SK-N-SH treated with all-trans-retinoic acid at 6 μM for 48 hours (cell line): Measurements from ENCODE around the gene CHIA.

Experiments
- ATAC-seq: fragments of 200-7000 bp; cut with Tn5 transposase; 3 replicates; pipeline ENCODE4 v1.9.1; 2020; ENCODE audit warnings: mild to moderate bottlenecking, moderate library complexity
- ARNTL ChIP-seq: fragments of 450-650 bp; formaldehyde crosslinking; IDR thresholded peaks from 2 replicates; pipeline ENCODE4 v1.5.0; 2020; ENCODE audit warnings: low read depth, mild to moderate bottlenecking, moderate library complexity, borderline replicate concordance
- BACH2 ChIP-seq: fragments of 250-450 bp; sonication (Bioruptor Pico); IDR thresholded peaks from 2 replicates; pipeline ENCODE4 v1.9.0; 2021; ENCODE audit warnings: mild to moderate bottlenecking, borderline replicate concordance
- CREB5 ChIP-seq: fragments of 250-450 bp; sonication (Bioruptor Pico); IDR thresholded peaks from 2 replicates; pipeline ENCODE4 v1.5.1; 2020; ENCODE audit warnings: low read depth, mild to moderate bottlenecking, moderate library complexity
- CSDC2 ChIP-seq: fragments of 250-450 bp; sonication (Bioruptor Pico); IDR thresholded peaks from 2 replicates; pipeline ENCODE4 v1.5.0; 2020; ENCODE audit warnings: mild to moderate bottlenecking, moderate library complexity
- ESRRG ChIP-seq: fragments of 250-450 bp; sonication (Bioruptor Pico); IDR thresholded peaks from 2 replicates; pipeline ENCODE4 v1.6.1; 2021; ENCODE audit warnings: mild to moderate bottlenecking
- GLIS3 ChIP-seq: fragments of 250-450 bp; sonication (Bioruptor Pico); IDR thresholded peaks from 2 replicates; pipeline ENCODE4 v1.5.0; 2020; ENCODE audit warnings: mild to moderate bottlenecking, moderate library complexity
- ISL1 ChIP-seq: fragments of 250-450 bp; sonication (Bioruptor Pico); IDR thresholded peaks from 2 replicates; pipeline ENCODE4 v2.1.2; 2022; ENCODE audit warnings: mild to moderate bottlenecking, moderate library complexity
- OSR1 ChIP-seq: fragments of 250-450 bp; sonication (Bioruptor Pico); IDR thresholded peaks from 2 replicates; pipeline ENCODE4 v1.8.0; 2022; ENCODE audit warnings: moderate library complexity, mild to moderate bottlenecking, inconsistent platforms
- PATZ1 ChIP-seq: fragments of 250-450 bp; sonication (Bioruptor Pico); IDR thresholded peaks from 2 replicates; pipeline ENCODE4 v1.8.0; 2020; ENCODE audit warnings: mild to moderate bottlenecking, moderate library complexity, borderline replicate concordance
- PPARA ChIP-seq: fragments of 250-450 bp; sonication (Bioruptor Pico); IDR thresholded peaks from 2 replicates; pipeline ENCODE4 v1.5.0; 2020; ENCODE audit warnings: mild to moderate bottlenecking, borderline replicate concordance
- RARB ChIP-seq: fragments of 250-450 bp; sonication (Bioruptor Pico); IDR thresholded peaks from 2 replicates; pipeline ENCODE4 v1.8.0; 2021; ENCODE audit warnings: mild to moderate bottlenecking, moderate library complexity
- SNAI2 ChIP-seq: fragments of 250-450 bp; sonication (Bioruptor Pico); IDR thresholded peaks from 2 replicates; pipeline ENCODE4 v1.5.0; 2020; ENCODE audit warnings: mild to moderate bottlenecking, moderate library complexity
- TCF4 ChIP-seq: fragments of 250-450 bp; sonication (Bioruptor Pico); IDR thresholded peaks from 2 replicates; pipeline ENCODE4 v1.8.0; 2021; ENCODE audit warnings: mild to moderate bottlenecking, moderate library complexity, borderline replicate concordance
- TOX ChIP-seq: fragments of 250-450 bp; sonication (Bioruptor Pico); IDR thresholded peaks from 2 replicates; pipeline ENCODE4 v1.8.0; 2021; ENCODE audit warnings: mild to moderate bottlenecking, moderate library complexity, borderline replicate concordance
- ZC3H10 ChIP-seq: fragments of 250-450 bp; sonication (Bioruptor Pico); IDR thresholded peaks from 2 replicates; pipeline ENCODE4 v1.5.1; 2021; ENCODE audit warnings: mild to moderate bottlenecking, moderate library complexity
- ZFP3 ChIP-seq: fragments of 250-450 bp; sonication (Bioruptor Pico); IDR thresholded peaks from 2 replicates; pipeline ENCODE4 v1.5.0; 2020; ENCODE audit warnings: mild to moderate bottlenecking, moderate library complexity
- ZFP30 ChIP-seq: fragments of 450-650 bp; formaldehyde crosslinking; IDR thresholded peaks from 2 replicates; pipeline ENCODE4 v1.5.0; 2022; ENCODE audit warnings: mild to moderate bottlenecking, moderate library complexity
- ZNF565 ChIP-seq: fragments of 450-650 bp; formaldehyde crosslinking; conservative IDR thresholded peaks from 2 replicates; pipeline ENCODE4 v1.5.0; 2020; ENCODE audit warnings: low read depth, mild to moderate bottlenecking, moderate library complexity
- ZNF8 ChIP-seq: fragments of 450-650 bp; formaldehyde crosslinking; IDR thresholded peaks from 2 replicates; pipeline ENCODE4 v1.5.0; 2020; ENCODE audit warnings: mild to moderate bottlenecking, moderate library complexity
- TF ChIP-seq, protein P1 (sequence below): fragments of 250-450 bp; sonication (Bioruptor Pico); IDR thresholded peaks from 2 replicates; pipeline ENCODE4 v1.5.0; 2020; ENCODE audit warnings: mild to moderate bottlenecking, moderate library complexity
- TF ChIP-seq, protein P2 (sequence below): fragments of 250-450 bp; sonication (Bioruptor Pico); IDR thresholded peaks from 2 replicates; pipeline ENCODE4 v1.8.0; 2021; ENCODE audit warnings: low read depth, mild to moderate bottlenecking, moderate library complexity, borderline replicate concordance
- TF ChIP-seq, protein P3 (sequence below): fragments of 250-450 bp; sonication (Bioruptor Pico); IDR thresholded peaks from 2 replicates; pipeline ENCODE4 v1.5.1; 2021; ENCODE audit warnings: mild to moderate bottlenecking, moderate library complexity

The CHIA gene

GRCh38 chr1:111346089-111346885 lies 55.6 kb downstream of the CHIA start:
- ATAC-seq = peak; percentile 96
- TF ChIP-seq SNAI2 (no peak), RARB (no peak), ARNTL (CRISPR knock-in tag) (no peak), ZFP3 (CRISPR knock-in tag) (no peak), CREB5 (CRISPR knock-in tag) (no peak), TCF4 (CRISPR knock-in tag) (no peak), PATZ1 (CRISPR knock-in tag) (no peak), OSR1 (CRISPR knock-in tag) (no peak), TOX (CRISPR knock-in tag) (no peak), ISL1 (CRISPR knock-in tag) (no peak), ESRRG (CRISPR knock-in tag) (no peak), ZNF565 (CRISPR knock-in tag) (no peak), GLIS3 (no peak), CSDC2 (CRISPR knock-in tag) (no peak), ZNF8 (CRISPR knock-in tag) (no peak), ZFP30 (CRISPR knock-in tag) (no peak), BACH2 (CRISPR knock-in tag) (no peak)
- TF ChIP-seq, protein P1, sequence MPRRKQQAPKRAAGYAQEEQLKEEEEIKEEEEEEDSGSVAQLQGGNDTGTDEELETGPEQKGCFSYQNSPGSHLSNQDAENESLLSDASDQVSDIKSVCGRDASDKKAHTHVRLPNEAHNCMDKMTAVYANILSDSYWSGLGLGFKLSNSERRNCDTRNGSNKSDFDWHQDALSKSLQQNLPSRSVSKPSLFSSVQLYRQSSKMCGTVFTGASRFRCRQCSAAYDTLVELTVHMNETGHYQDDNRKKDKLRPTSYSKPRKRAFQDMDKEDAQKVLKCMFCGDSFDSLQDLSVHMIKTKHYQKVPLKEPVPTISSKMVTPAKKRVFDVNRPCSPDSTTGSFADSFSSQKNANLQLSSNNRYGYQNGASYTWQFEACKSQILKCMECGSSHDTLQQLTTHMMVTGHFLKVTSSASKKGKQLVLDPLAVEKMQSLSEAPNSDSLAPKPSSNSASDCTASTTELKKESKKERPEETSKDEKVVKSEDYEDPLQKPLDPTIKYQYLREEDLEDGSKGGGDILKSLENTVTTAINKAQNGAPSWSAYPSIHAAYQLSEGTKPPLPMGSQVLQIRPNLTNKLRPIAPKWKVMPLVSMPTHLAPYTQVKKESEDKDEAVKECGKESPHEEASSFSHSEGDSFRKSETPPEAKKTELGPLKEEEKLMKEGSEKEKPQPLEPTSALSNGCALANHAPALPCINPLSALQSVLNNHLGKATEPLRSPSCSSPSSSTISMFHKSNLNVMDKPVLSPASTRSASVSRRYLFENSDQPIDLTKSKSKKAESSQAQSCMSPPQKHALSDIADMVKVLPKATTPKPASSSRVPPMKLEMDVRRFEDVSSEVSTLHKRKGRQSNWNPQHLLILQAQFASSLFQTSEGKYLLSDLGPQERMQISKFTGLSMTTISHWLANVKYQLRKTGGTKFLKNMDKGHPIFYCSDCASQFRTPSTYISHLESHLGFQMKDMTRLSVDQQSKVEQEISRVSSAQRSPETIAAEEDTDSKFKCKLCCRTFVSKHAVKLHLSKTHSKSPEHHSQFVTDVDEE (CRISPR knock-in tag) = no peak
- TF ChIP-seq, protein P2, sequence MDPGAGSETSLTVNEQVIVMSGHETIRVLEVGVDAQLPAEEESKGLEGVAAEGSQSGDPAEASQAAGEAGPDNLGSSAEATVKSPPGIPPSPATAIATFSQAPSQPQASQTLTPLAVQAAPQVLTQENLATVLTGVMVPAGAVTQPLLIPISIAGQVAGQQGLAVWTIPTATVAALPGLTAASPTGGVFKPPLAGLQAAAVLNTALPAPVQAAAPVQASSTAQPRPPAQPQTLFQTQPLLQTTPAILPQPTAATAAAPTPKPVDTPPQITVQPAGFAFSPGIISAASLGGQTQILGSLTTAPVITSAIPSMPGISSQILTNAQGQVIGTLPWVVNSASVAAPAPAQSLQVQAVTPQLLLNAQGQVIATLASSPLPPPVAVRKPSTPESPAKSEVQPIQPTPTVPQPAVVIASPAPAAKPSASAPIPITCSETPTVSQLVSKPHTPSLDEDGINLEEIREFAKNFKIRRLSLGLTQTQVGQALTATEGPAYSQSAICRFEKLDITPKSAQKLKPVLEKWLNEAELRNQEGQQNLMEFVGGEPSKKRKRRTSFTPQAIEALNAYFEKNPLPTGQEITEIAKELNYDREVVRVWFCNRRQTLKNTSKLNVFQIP = no peak
- TF ChIP-seq, protein P3, sequence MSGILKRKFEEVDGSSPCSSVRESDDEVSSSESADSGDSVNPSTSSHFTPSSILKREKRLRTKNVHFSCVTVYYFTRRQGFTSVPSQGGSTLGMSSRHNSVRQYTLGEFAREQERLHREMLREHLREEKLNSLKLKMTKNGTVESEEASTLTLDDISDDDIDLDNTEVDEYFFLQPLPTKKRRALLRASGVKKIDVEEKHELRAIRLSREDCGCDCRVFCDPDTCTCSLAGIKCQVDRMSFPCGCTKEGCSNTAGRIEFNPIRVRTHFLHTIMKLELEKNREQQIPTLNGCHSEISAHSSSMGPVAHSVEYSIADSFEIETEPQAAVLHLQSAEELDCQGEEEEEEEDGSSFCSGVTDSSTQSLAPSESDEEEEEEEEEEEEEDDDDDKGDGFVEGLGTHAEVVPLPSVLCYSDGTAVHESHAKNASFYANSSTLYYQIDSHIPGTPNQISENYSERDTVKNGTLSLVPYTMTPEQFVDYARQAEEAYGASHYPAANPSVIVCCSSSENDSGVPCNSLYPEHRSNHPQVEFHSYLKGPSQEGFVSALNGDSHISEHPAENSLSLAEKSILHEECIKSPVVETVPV (CRISPR knock-in tag) = no peak

GRCh38 chr1:111347026-111347425 lies 56.4 kb downstream of the CHIA start:
- no peak for ATAC-seq
- TF ChIP-seq CREB5 (CRISPR knock-in tag) (no peak), GLIS3 (no peak), ZNF8 (CRISPR knock-in tag) (no peak), PPARA (CRISPR knock-in tag) (no peak), ZFP30 (CRISPR knock-in tag) (no peak), ARNTL (CRISPR knock-in tag) (no peak), ZFP3 (CRISPR knock-in tag) (no peak), ZC3H10 (CRISPR knock-in tag) (no peak)
- TF ChIP-seq, protein P2 = no peak
- TF ChIP-seq, protein P1 (CRISPR knock-in tag) = no peak
